HG03521 (cell line): ENCODE data around the gene EXTL2.
"Not testable (repeated sequence)": the region's sequence is repeated elsewhere in the genome, so short reads cannot be mapped to it uniquely, and the experiment has no call there.

Experiments used
- ATAC-seq: cut with Tn5 transposase; IDR thresholded peaks from one replicate; pipeline ENCODE4 v1.9.1; 2021; ENCODE audit warnings: mild to moderate bottlenecking, moderate library complexity; ENCODE audit not compliant: unreplicated experiment

EXTL2 gene

DNA sequence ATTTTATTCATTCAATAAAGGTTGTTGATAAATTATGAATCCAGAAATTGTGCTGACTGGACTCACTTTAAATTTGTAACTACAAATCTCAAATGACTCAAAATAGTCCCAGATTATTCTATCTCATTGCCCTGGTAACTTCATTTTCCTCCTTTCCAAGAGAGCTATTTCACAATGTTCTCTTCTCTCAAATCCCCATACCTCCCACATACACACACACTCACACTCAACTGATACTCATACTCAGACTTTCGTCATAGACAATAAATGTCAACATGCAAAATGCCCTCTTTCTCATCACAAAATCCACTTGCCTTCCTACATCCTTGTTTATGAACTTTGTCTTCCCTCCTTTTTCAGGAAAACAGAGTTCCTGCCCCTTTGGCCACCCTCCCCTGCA, 33.3 kb downstream of the EXTL2 start:
- no peak for ATAC-seq

GRCh38 chr1:100860397-100860991, 34.1 kb downstream of the EXTL2 start:
- no peak for ATAC-seq

- not testable (repeated sequence) for ATAC-seq
Measured at GRCh38 chr1:100855116-100855515, 39.5 kb downstream of the EXTL2 start.

- no peak for ATAC-seq
Measured at GRCh38 chr1:100852976-100853375, 41.7 kb downstream of the EXTL2 start.

GRCh38 chr1:100851726-100852125, 42.9 kb downstream of the EXTL2 start:
- no peak for ATAC-seq

DNA sequence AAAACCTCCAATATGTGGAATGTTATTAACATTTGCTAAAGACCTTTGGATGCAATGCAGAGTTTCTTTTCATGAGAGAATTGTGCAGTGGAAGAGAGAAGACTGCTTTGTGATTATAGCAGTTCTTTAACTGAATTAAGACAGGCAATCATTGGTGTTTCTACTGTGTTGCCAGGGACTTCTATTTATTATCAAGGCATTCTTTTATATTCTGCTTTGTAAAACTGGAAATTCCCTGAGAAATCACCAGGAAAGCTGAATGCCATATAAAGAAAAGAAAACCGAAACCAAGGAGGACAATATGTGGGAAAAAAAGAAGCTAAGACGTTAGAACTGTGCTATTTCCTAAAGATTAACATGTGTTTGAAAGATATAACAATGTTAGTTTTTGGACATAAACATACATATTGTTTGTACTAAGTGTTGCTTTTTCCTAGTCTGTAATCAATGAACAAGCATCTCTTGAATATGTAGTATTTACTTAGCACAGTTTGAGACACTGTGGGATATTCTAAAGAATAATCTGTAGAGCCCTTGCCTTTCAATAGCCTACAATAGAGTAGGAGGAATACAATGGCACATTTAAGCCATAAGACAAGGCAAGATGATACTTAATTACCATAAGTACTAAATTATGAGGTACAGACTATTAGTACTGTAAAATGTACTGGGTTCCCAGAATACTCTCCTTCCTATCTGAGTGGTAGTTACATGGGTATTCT, 47.1 kb downstream of the EXTL2 start:
- no peak for ATAC-seq

DNA sequence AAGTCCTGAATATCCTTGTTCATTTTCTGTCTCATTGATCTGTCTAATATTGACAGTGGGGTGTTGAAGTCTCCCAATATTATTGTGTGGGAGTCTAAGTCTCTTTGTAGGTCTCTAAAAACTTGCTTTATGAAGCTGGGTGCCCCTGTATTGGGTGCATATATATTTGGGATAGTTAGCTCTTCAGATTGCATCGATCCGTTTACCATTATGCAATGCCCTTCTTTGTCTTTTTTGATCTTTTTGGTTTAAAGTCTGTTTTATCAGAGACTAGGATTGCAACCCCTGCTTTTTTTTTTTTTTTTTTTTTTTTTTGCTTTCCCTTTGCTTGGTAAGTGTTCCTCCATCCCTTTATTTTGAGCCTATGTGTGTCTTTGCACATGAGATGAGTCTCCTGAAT, 51.5 kb downstream of the EXTL2 start:
- ATAC-seq: not testable (repeated sequence)

- ATAC-seq: no peak
Measured at GRCh38 chr1:100835866-100836842, 58.5 kb downstream of the EXTL2 start.

DNA sequence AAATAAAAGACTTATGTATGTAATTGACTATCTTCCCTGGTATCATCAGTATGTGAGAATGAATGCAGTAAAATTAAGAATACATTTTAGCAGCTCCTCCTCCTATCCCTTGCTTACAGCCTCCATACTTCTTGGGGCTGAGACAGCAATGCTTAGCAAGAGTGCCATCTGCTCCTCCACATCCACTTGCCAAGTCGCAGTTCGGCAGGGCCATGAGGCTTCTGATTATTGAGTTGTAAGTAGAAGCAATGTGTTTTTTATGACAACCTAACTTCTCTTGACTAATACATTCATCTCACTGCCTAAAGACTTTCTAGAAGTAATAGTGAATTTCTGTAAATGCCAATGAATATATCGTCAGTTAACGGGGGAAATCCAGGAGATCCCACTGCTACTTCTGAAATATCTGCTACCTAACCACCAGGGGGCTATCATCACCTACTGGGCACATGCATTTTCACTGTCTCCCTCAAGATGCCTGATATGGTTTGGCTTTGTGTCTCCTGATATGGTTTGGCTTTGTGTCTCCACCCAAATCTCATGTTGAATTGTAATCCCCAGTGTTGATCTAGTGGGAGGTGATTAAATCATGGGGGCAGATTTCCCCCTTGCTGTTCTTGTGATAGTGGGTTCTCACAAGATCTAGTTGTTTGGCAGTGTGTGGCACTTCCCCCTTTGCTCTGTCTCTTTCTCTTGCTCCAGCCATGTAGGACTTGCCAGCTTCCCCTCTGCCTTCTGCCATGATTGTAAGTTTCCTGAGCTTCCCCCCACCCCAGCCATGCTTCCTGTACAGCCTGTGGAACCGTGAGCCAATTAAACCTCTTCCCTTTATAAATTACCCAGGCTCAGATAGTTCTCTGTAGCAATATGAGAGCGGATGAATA, 59.6 kb downstream of the EXTL2 start:
- peak; percentile 59 for ATAC-seq

GRCh38 chr1:100832694-100833428, 61.8 kb downstream of the EXTL2 start:
- no peak for ATAC-seq

GRCh38 chr1:100825666-100826065, 69.0 kb downstream of the EXTL2 start:
- not testable (repeated sequence) for ATAC-seq
